Parathyroid adenoma (tissue), 2 donors: Measurements from ENCODE around the gene EBF3.

Experiments used
- H2AFZ ChIP-seq: fragments of 300-600 bp; sonication (generic); one replicate; pipeline ENCODE4 v1.7.0; 2017; ENCODE audit warnings: antibody characterized with exemption, mild to moderate bottlenecking
- H3K27ac ChIP-seq: fragments of 300-600 bp; sonication (generic); one replicate; pipeline ENCODE4 v1.7.0; 2017
- H3K27me3 ChIP-seq: fragments of 300-600 bp; sonication (generic); one replicate; pipeline ENCODE4 v1.7.0; 2017; ENCODE audit warnings: low read length; ENCODE audit not compliant: control insufficient read depth, insufficient read depth
- H3K36me3 ChIP-seq: fragments of 300-600 bp; sonication (generic); one replicate; pipeline ENCODE4 v1.7.0; 2017; ENCODE audit warnings: low read length; ENCODE audit not compliant: control insufficient read depth, insufficient read depth
- H3K4me1 ChIP-seq: fragments of 300-600 bp; sonication (generic); one replicate; pipeline ENCODE4 v1.7.0; 2017; ENCODE audit warnings: control low read depth
- H3K4me2 ChIP-seq: fragments of 300-600 bp; sonication (generic); one replicate; pipeline ENCODE4 v1.7.0; 2017; ENCODE audit warnings: low read length
- H3K4me3 ChIP-seq: fragments of 300-600 bp; sonication (generic); one replicate; pipeline ENCODE4 v1.7.0; 2017; ENCODE audit warnings: low read depth, low read length
- H3K79me2 ChIP-seq: fragments of 300-600 bp; sonication (generic); one replicate; pipeline ENCODE4 v1.7.0; 2017; ENCODE audit warnings: control low read depth
- H3K9ac ChIP-seq: fragments of 300-600 bp; sonication (generic); one replicate; pipeline ENCODE4 v1.7.0; 2017; ENCODE audit warnings: mild to moderate bottlenecking
- H3K9me3 ChIP-seq: fragments of 300-600 bp; sonication (generic); one replicate; pipeline ENCODE4 v1.7.0; 2017; ENCODE audit warnings: low read length; ENCODE audit not compliant: control insufficient read depth
- CTCF ChIP-seq: fragments of 300-600 bp; sonication (generic); IDR thresholded peaks from one replicate; pipeline ENCODE4 v1.7.0; 2017; ENCODE audit warnings: antibody characterized with exemption, mild to moderate bottlenecking
- donor health status: primary hyperparathyroidism.

Gene EBF3

GRCh38 chr10:129831150-129831549, 132.9 kb downstream of the EBF3 start:
- H3K27me3 ChIP-seq, result no peaks in the 10 kb centered on the region
- H3K27ac ChIP-seq, result no peak overlapping the region
- no peak overlapping the region for H3K4me2 ChIP-seq
- no peaks in the 10 kb centered on the region for H3K4me1 ChIP-seq
- H2AFZ ChIP-seq, result no peak overlapping the region
- no peaks in the 10 kb centered on the region for H3K36me3 ChIP-seq
- no peak overlapping the region for H3K9ac ChIP-seq
- H3K4me3 ChIP-seq, result no peak overlapping the region
- TF ChIP-seq CTCF, result no peak
- no peaks in the 10 kb centered on the region for H3K79me2 ChIP-seq
- H3K9me3 ChIP-seq, result no peaks in the 10 kb centered on the region

GRCh38 chr10:129825826-129826225, 138.2 kb downstream of the EBF3 start:
- H2AFZ ChIP-seq, result no peak overlapping the region
- no peak for TF ChIP-seq CTCF
- no peaks in the 10 kb centered on the region for H3K27me3 ChIP-seq
- no peaks in the 10 kb centered on the region for H3K36me3 ChIP-seq
- no peak overlapping the region for H3K9ac ChIP-seq
- no peak overlapping the region for H3K4me2 ChIP-seq
- no peak overlapping the region for H3K4me3 ChIP-seq
- no peaks in the 10 kb centered on the region for H3K9me3 ChIP-seq
- no peaks in the 10 kb centered on the region for H3K4me1 ChIP-seq
- H3K27ac ChIP-seq, result no peak overlapping the region
- H3K79me2 ChIP-seq, result no peaks in the 10 kb centered on the region

GRCh38 chr10:129825221-129825620, 138.9 kb downstream of the EBF3 start:
- Histone ChIP-seq H2AFZ (no peak overlapping the region), H3K79me2 (no peaks in the 10 kb centered on the region), H3K9ac (no peak overlapping the region), H3K9me3 (no peaks in the 10 kb centered on the region), H3K27ac (no peak overlapping the region), H3K27me3 (no peaks in the 10 kb centered on the region), H3K4me3 (no peak overlapping the region), H3K36me3 (no peaks in the 10 kb centered on the region), H3K4me2 (no peak overlapping the region), H3K4me1 (no peaks in the 10 kb centered on the region)
- TF ChIP-seq CTCF, result no peak

- Histone ChIP-seq H3K9me3 (no peaks in the 10 kb centered on the region), H3K4me1 (no peaks in the 10 kb centered on the region), H3K79me2 (no peaks in the 10 kb centered on the region), H3K36me3 (no peaks in the 10 kb centered on the region), H3K4me3 (no peak overlapping the region), H3K27ac (no peak overlapping the region), H3K9ac (no peak overlapping the region), H3K4me2 (no peak overlapping the region), H3K27me3 (no peaks in the 10 kb centered on the region), H2AFZ (no peak overlapping the region)
- TF ChIP-seq CTCF, result no peak
Observed at GRCh38 chr10:129820451-129820850, 143.6 kb downstream of the EBF3 start.

- H3K4me3 ChIP-seq, result no peak overlapping the region
- no peak overlapping the region for H3K27ac ChIP-seq
- no peaks in the 10 kb centered on the region for H3K36me3 ChIP-seq
Observed at GRCh38 chr10:129816656-129817045, 147.4 kb downstream of the EBF3 start.

More at GRCh38 chr10:129816656-129817045, 147.4 kb downstream of the EBF3 start:
- Histone ChIP-seq H3K9me3 (no peaks in the 10 kb centered on the region), H3K4me2 (no peak overlapping the region), H3K27me3 (no peaks in the 10 kb centered on the region), H3K4me1 (no peaks in the 10 kb centered on the region), H3K79me2 (no peaks in the 10 kb centered on the region), H2AFZ (no peak overlapping the region), H3K9ac (no peak overlapping the region)
- TF ChIP-seq CTCF, result no peak
